Measurements from ENCODE around the gene LINC00632. TPM values are rescaled to one million over a fixed set of nuclear protein-coding genes. Genes with fewer than 3 reads are reported as not detected.

The LINC00632 gene
- 1.0 to 3.0 TPM (median 2.3 TPM) in 5 replicates for total RNA-seq (2022; extraction: Qiagen RNA extraction; ENCODE audit: low read depth)

DNA sequence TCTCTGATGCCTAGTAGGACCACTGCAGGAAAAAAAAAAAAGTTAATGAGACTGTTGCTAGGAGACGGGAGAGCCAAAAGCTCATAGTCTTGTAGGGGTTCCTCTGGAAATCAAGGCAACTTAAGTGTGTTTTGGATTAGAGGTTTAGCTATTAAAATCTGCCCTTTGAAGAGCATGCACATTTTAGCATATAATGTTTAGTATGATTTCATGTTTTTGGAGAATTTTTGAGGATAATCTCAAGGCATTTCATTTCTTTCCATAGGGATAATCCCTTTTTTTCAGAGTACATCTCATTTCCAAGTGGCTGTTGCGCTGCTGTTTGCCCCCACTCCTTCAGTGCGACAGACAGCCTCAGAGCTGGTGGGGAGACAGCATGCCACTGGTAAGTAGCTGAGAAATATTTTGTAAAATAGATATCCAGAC lies at the start of gene LINC00632:
TSS of gene LINC00632 (plus strand) at position 339 of the 426 bp plus-strand sequence.

Other genes with a start within 250 kb of the LINC00632 start
- gene SOX3, start 204.7 kb upstream of the LINC00632 start, total RNA-seq (2022; extraction: Qiagen RNA extraction; ENCODE audit: low read depth) = not detected in 5 replicates

All from A549 treated with RU486 at 1 μM for 4 hours (cell line).